PC-3 (cell line): ENCODE measurements around the gene PCSK1N.

Experiments used
- CTCF ChIP-seq: fragments of 300-600 bp; sonication (generic); conservative IDR thresholded peaks from 2 replicates; pipeline ENCODE4 v1.5.1; 2017; ENCODE audit warnings: antibody characterized with exemption, low read depth, mild to moderate bottlenecking, low read length
- EZH2 ChIP-seq: fragments of 300-600 bp; sonication (generic); IDR thresholded peaks from one replicate; pipeline ENCODE4 v1.6.1; 2017; ENCODE audit warnings: antibody characterized with exemption, mild to moderate bottlenecking, low read length; ENCODE audit not compliant: unreplicated experiment

- TF ChIP-seq CTCF = no peak
- no peak for TF ChIP-seq EZH2
Observed at GRCh38 chrX:48826876-48827653, 8.3 kb downstream of the PCSK1N start.
